Calu3 (cell line): ENCODE data around the gene IDH3B. TPM values are rescaled to one million over a fixed set of nuclear protein-coding genes. Genes with fewer than 3 reads are reported as not detected.

Experiments
- BruUV-seq: library from RNA; stranded (reverse); fragments of 400-500 nt; replicated peaks from 2 replicates; lab custom pipeline; 2021; lab: Mats Ljungman, UMichigan
- CTCF ChIA-PET: fragments of 300-600 bp; sonication (Branson Sonifier 250); formaldehyde crosslinking; loops from one replicate; lab custom pipeline; 2022; ENCODE audit warnings: antibody characterized with exemption; lab: Charles Lee
- DNase-seq: peaks from one replicate; pipeline ENCODE4 v3.0.0; 2022
- H3K27ac Mint-ChIP-seq: one replicate; pipeline ENCODE4 v1.8.0; 2022; ENCODE audit warnings: mixed read lengths; ENCODE audit not compliant: unreplicated experiment
- H3K27me3 Mint-ChIP-seq: one replicate; pipeline ENCODE4 v1.8.0; 2022; ENCODE audit warnings: mixed read lengths; ENCODE audit not compliant: unreplicated experiment
- H3K36me3 Mint-ChIP-seq: one replicate; pipeline ENCODE4 v1.8.0; 2022; ENCODE audit warnings: mild to moderate bottlenecking, moderate library complexity, mixed read lengths; ENCODE audit not compliant: insufficient read depth, unreplicated experiment
- H3K4me1 Mint-ChIP-seq: one replicate; pipeline ENCODE4 v1.8.0; 2022; ENCODE audit warnings: mild to moderate bottlenecking, low read depth, mixed read lengths; ENCODE audit not compliant: unreplicated experiment
- H3K4me3 Mint-ChIP-seq: one replicate; pipeline ENCODE4 v1.8.0; 2022; ENCODE audit warnings: mild to moderate bottlenecking, low read depth, moderate library complexity, mixed read lengths; ENCODE audit not compliant: unreplicated experiment
- H3K9me3 Mint-ChIP-seq: one replicate; pipeline ENCODE4 v1.8.0; 2022; ENCODE audit warnings: low read depth, mixed read lengths; ENCODE audit not compliant: unreplicated experiment
- intact Hi-C: fragments of 100-400 bp; cut with micrococcal nuclease; formaldehyde crosslinking; loops from one replicate; pipeline ENCODE4 v1.10.0; 2022; ENCODE audit not compliant: unreplicated experiment
- total RNA-seq: library from RNA; stranded (reverse); gene quantifications from 2 replicates; pipeline ENCODE4 v1.2.3, GENCODE V29; 2022
- TF ChIP-seq, protein P1 (sequence below): fragments of 200-600 bp; IDR thresholded peaks from one replicate; pipeline ENCODE4 v1.8.0; 2022; ENCODE audit warnings: antibody characterized with exemption; ENCODE audit not compliant: unreplicated experiment

IDH3B gene
- total RNA-seq, 1 experiment from 2014 or later, result 73.6 TPM

DNA sequence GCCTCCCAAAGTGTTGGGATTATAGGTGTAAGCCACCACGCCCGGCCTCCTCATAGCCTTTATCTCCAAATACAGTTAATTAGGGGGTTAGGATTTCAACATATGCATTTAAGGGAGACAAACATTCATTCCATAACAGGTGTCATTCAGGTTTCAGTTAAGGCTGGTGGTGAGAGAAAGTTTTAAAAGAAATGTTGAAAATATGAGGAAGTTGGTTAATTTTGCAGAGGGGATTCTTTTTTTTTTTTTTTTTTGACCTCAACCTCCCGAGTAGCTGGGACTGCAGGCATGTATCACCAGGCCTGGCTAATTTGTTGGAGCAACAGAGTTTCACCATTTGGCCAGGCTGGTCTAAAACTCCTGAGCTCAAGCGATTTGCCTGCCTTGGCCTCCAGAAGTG is 16.0 kb upstream of the IDH3B start:
- no peak for DNase-seq
- H3K4me3 Mint-ChIP-seq, result no peak overlapping the region
- H3K4me1 Mint-ChIP-seq, result no peaks in the 10 kb centered on the region
- H3K27me3 Mint-ChIP-seq, result peaks cover 52% of the 10 kb centered on the region
- H3K36me3 Mint-ChIP-seq, result no peaks in the 10 kb centered on the region
- TF ChIP-seq, protein P1, sequence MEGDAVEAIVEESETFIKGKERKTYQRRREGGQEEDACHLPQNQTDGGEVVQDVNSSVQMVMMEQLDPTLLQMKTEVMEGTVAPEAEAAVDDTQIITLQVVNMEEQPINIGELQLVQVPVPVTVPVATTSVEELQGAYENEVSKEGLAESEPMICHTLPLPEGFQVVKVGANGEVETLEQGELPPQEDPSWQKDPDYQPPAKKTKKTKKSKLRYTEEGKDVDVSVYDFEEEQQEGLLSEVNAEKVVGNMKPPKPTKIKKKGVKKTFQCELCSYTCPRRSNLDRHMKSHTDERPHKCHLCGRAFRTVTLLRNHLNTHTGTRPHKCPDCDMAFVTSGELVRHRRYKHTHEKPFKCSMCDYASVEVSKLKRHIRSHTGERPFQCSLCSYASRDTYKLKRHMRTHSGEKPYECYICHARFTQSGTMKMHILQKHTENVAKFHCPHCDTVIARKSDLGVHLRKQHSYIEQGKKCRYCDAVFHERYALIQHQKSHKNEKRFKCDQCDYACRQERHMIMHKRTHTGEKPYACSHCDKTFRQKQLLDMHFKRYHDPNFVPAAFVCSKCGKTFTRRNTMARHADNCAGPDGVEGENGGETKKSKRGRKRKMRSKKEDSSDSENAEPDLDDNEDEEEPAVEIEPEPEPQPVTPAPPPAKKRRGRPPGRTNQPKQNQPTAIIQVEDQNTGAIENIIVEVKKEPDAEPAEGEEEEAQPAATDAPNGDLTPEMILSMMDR, result no peak
- CTCF ChIA-PET, result no interaction called here
- intact Hi-C loops, result no loop called here
- no peaks in the 10 kb centered on the region for H3K9me3 Mint-ChIP-seq
- no peak overlapping the region for H3K27ac Mint-ChIP-seq
- BruUV-seq, result no TSS peak

DNA sequence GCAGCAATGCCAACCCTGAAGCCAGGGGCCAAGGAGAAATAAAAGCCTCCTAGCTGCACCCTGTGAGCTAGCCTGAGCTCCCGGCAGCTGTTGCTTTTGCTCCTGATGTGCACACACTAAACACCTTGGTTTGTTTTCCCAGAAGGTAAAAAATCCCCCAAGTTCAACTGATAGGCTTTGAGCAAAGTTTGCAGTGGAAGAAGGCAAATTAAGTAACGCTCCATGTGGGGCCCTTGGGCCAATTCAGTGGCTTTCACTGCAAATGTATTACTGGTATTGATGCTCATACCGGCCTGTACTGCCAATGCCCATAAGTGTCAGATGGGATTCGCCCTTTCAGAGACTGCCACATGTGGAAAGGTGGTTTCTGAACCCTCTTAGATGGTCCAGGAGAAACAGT is 9.4 kb upstream of the IDH3B start:
- Mint-ChIP-seq H3K4me3 (no peak overlapping the region), H3K27me3 (peaks cover 36% of the 10 kb centered on the region), H3K4me1 (no peaks in the 10 kb centered on the region), H3K27ac (no peak overlapping the region), H3K9me3 (no peaks in the 10 kb centered on the region), H3K36me3 (no peaks in the 10 kb centered on the region)
- CTCF ChIA-PET, result interaction anchor here (0.7 to 1.3 kb wide), 3 partner anchors 149 to 322 kb away, joined by 3 to 4 read pairs (median 4); no protein-coding TSS in a partner anchor
- TF ChIP-seq, protein P1, result no peak
- BruUV-seq, result no TSS peak
- intact Hi-C loops, result no loop called here
- no peak for DNase-seq

DNA sequence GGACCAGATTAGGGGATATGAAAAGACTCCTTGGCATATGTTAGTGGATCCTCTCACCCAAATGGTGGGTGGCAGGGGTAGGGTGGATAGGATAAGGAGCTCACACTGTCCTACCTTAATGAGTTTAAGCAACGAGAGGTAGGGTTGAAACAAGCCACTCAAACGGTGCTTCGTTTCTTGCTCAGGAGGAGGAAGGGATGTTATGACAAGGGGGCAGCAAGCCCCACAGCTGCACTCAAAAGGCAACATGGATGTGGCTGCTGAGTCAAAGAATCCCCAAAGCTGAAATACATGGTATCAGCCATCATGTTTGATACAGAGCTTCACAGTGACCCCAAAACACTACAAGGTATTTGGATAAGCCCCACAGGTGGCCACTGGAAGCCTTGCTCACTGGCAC is 8.4 kb upstream of the IDH3B start:
- TF ChIP-seq, protein P1, result no peak
- CTCF ChIA-PET, result no interaction called here
- H3K36me3 Mint-ChIP-seq, result no peaks in the 10 kb centered on the region
- peaks cover 36% of the 10 kb centered on the region for H3K27me3 Mint-ChIP-seq
- BruUV-seq, result no TSS peak
- H3K4me3 Mint-ChIP-seq, result no peak overlapping the region
- H3K27ac Mint-ChIP-seq, result no peak overlapping the region
- no peaks in the 10 kb centered on the region for H3K9me3 Mint-ChIP-seq
- no peaks in the 10 kb centered on the region for H3K4me1 Mint-ChIP-seq
- DNase-seq, result no peak
- intact Hi-C loops, result no loop called here

DNA sequence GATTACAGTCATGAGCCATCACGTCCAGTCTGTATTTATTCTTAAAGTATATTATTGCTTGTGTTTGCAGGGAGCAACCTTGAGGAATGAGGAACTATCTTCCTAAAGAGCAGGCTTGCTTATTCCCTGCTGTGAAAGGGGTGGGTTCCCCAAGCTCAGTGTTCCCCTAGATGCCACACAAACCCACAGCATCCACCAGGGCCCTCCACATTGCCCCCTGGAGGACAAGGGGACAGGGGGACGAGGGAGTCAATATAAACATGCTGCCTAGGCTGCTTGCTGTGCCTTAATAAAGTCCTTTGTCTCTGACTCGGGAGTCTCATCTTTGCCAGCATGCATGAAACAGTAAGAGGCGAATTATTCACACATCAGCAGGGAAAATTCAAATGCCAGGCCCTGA is 8.0 kb upstream of the IDH3B start:
- H3K9me3 Mint-ChIP-seq, result no peaks in the 10 kb centered on the region

More for the DNA sequence above, 8.0 kb upstream of the IDH3B start:
- DNase-seq, result no peak
- no TSS peak for BruUV-seq
- no peaks in the 10 kb centered on the region for H3K4me1 Mint-ChIP-seq
- TF ChIP-seq, protein P1, result no peak
- peaks cover 34% of the 10 kb centered on the region for H3K27me3 Mint-ChIP-seq
- no peak overlapping the region for H3K27ac Mint-ChIP-seq
- no peaks in the 10 kb centered on the region for H3K36me3 Mint-ChIP-seq
- CTCF ChIA-PET, result no interaction called here
- intact Hi-C loops, result no loop called here
- H3K4me3 Mint-ChIP-seq, result no peak overlapping the region
